ENCODE results near the gene PNKP.

The PNKP gene

GRCh38 chr19:49889687-49890348 is 22.4 kb upstream of the PNKP start:
- no peak for DNase-seq

DNA sequence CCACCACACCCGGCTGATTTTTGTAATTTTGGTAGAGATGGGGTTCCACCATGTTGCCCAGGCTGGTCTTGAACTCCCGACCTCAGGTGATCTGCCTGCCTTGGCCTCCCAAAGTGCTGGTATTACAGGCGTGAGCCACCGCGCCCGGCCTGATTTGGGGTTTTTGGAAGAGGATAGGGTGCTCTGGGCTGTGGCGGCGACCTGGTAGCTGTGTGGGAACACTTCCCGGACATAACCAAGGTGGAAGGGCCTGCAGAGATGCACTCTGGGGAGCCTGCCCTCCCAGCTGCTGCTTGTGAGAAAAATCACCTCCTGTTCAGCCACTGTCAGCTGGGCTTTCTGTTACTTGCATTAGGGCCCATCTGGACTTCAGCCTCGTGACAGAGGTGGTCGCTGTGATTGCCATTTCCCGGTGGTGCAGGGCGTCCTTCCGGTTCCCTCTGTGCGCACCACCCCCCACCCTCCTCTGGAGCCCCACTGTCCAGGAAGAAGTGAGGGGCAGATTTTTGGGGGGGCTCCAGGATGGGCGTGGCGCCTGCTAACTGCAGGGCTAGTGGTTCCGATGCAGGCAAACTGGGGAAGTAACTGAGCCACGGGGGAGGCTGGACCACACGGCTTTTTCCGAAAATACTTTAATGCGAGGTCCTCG is 21.8 kb upstream of the PNKP start:
- no peak for DNase-seq

DNA sequence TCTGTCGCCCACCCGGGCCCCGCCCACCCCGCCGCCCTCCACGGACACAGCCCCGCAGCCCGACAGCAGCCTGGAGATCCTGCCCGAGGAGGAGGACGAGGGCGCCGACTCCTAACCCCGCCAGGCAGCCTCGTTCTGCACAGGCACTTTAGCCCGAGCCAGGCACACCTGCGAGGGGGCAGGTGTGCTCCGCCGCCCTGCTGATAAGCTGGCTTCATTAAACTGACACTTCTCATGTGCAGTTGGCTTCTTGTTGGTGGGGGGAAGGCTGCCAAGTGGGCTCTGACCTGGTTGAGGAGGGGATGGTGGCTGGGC is 21.1 kb upstream of the PNKP start:
- no peak for DNase-seq

- no peak for DNase-seq
These were observed 20.5 kb upstream of the PNKP start for GRCh38 chr19:49887665-49888509.

GRCh38 chr19:49887037-49887664 is 19.8 kb upstream of the PNKP start:
- DNase-seq, result no peak

- no peak for DNase-seq
These were observed 17.4 kb upstream of the PNKP start for GRCh38 chr19:49884760-49885159.

DNA sequence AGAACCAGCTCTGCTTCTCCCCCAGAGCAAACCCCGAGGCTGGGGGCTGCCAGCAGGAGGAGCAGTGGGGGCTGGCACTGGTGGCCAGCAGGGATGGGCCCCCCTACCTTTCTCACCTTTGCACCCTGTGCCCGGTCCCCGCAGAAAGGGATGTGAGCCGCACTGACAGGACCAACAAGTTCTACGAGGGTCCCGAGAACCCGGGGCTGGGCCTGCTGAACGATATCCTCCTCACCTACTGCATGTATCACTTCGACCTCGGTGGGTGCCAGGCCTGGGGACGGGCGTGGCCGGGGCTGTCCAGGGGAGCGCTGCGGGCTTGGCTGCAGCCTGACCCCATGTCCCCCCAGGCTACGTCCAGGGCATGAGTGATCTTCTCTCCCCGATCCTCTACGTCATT is 16.7 kb upstream of the PNKP start:
- DNase-seq, result no peak

GRCh38 chr19:49883094-49883493 is 15.7 kb upstream of the PNKP start:
- no peak for DNase-seq

DNA sequence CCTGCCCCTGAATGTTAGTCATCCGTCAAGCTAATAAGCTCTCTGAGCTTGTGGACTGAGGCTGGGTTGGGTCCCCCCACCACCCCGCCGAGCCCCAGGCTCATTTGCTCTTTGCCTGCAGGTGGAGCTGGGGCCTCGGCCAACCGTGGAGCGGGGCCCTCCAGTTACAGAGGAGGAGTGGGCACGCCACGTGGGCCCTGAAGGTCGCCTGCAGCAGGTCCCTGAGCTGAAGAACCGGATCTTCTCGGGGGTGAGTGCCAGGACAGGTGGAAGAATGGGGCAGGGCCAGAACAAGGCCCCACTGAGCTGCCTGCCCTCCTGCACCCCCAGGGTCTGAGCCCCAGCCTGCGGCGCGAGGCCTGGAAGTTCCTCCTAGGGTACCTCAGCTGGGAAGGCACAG is 15.3 kb upstream of the PNKP start:
- DNase-seq, result no peak

DNA sequence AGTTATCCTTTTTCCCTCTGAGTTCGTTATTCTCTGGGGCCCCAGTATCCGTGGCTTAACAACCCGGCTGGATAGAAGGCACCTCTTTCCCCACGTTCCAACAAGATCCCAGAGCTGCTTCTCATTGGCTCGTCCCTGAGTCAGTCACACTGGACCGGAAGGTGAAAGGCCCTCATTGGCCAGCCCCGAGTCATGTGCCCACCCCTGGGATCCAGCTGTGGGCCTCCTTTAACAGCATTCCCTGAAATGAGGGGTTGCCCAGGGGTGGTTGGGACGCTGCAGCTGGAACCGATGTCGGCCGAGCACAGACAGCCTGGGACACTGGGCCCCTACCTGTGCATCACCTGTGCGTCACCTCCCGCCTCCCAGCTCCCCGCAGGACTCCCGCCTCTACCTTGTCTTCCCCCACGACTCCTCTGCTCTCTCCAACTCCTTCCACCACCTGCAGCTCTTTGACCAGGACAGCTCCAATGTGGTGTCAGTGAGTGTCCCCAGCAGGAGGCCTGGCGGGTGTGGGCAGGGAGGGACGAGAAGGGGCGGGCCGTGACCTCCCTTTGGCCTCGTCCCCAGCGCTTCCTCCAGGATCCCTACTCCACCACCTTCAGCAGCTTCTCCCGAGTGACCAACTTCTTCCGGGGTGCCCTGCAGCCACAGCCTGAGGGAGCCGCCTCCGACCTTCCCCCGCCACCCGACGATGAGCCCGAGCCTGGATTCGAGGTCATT is 14.5 kb upstream of the PNKP start:
- DNase-seq, result no peak

DNA sequence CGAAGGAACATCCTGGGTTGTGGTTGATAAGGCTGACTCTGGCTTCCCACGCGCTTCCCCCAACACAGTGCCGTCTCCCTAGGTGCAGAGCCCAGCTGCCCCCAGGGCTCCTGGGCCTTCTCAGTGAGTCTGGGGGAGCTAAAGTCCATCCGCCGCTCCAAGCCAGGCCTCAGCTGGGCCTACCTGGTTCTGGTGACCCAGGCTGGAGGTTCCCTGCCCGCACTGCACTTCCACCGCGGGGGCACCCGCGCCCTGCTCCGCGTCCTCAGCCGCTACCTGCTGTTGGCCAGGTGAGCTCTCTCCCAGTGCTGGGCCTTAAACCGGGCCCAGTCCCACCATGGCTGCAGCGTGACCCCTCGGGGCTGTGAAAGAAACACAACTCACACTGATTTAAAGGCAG is 13.8 kb upstream of the PNKP start:
- no peak for DNase-seq

DNA sequence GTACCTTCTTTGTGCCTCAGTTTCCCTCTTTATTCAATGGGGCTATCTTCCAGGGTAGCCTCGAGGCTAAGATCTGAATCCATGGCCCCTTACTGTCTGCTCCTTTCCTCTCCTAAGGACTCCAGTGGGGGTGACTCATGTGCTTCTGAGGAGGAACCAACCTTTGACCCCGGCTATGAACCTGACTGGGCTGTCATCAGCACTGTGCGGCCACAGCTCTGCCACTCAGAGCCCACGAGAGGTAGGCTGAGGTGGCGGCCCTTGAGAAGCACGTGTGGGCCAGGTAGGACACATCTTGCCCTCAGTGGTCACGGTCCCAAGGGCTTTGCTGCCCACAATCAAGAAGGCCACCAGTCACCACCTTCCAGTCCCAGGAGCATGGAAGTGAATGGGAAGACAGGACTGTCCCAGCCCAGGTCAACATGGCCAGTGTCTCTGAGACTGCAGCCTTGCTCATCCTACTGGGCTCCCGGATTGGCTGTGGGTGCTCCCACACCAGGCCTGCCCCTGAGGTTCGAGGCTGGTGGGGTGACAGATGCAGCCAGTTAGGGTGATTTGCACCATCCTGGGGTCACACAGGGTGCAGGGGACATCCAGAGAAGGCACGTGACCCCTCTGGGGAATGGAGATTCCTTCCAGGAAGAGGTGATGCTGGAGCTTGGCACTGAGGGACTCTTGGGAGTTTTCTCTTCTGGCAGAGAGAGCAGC is 12.9 kb upstream of the PNKP start:
- no peak for DNase-seq

- peak; percentile 54 for DNase-seq
These were observed 12.0 kb upstream of the PNKP start for GRCh38 chr19:49879243-49879963.

GRCh38 chr19:49878744-49879070 is 11.3 kb upstream of the PNKP start:
- DNase-seq, result no peak

GRCh38 chr19:49877879-49878743 is 10.7 kb upstream of the PNKP start:
- DNase-seq, result peak; percentile 80

GRCh38 chr19:49877020-49877878 is 9.9 kb upstream of the PNKP start, which contains the start of the genes AKT1S1 and TBC1D17:
AKT1S1 (minus strand) TSS chr19:49877355; CDS start chr19:49873295, 4,060 bp downstream.
TBC1D17 (plus strand) TSS chr19:49877702; CDS start chr19:49877724, 22 bp downstream.
- peak; percentile 100 for DNase-seq

GRCh38 chr19:49876422-49877019 is 9.1 kb upstream of the PNKP start:
- DNase-seq, result peak; percentile 92

GRCh38 chr19:49875857-49876421 is 8.6 kb upstream of the PNKP start:
- no peak for DNase-seq

- DNase-seq, result no peak
These were observed 7.8 kb upstream of the PNKP start for GRCh38 chr19:49875177-49875576.
